SJSA1 (cell line): Measurements from ENCODE around the gene NOX3. TPM values are rescaled to one million over a fixed set of nuclear protein-coding genes. Genes with fewer than 3 reads are reported as not detected.
"Not testable (repeated sequence)": the region's sequence is repeated elsewhere in the genome, so short reads cannot be mapped to it uniquely, and the experiment has no call there.

Experiments
- DNase-seq, 2 experiments: peaks; one replicate each; pipeline ENCODE4 v3.0.0-alpha.2; 2015 to 2020; ENCODE audit warnings: low spot score in 2 of 2, low read depth in 1 of 2
- H3K27ac ChIP-seq: fragments of 250-450 bp; sonication (Bioruptor Pico); 2 replicates; pipeline ENCODE4 v1.5.1; 2020; ENCODE audit warnings: mild to moderate bottlenecking, moderate library complexity
- H3K27me3 ChIP-seq: fragments of 250-450 bp; sonication (Bioruptor Pico); replicated peaks from 2 replicates; pipeline ENCODE4 v1.5.1; 2020; ENCODE audit warnings: mild to moderate bottlenecking, moderate library complexity
- H3K36me3 ChIP-seq: fragments of 250-450 bp; sonication (Bioruptor Pico); 2 replicates; pipeline ENCODE4 v1.5.1; 2020; ENCODE audit warnings: mild to moderate bottlenecking
- H3K4me1 ChIP-seq: fragments of 250-450 bp; sonication (Bioruptor Pico); replicated peaks from 2 replicates; pipeline ENCODE4 v1.6.1; 2021; ENCODE audit warnings: mild to moderate bottlenecking
- H3K4me3 ChIP-seq: fragments of 250-450 bp; sonication (Bioruptor Pico); 2 replicates; pipeline ENCODE4 v1.5.1; 2020; ENCODE audit warnings: mild to moderate bottlenecking
- H3K9me3 ChIP-seq: fragments of 250-450 bp; sonication (Bioruptor Pico); replicated peaks from 2 replicates; pipeline ENCODE4 v1.5.1; 2020; ENCODE audit warnings: mild to moderate bottlenecking
- total RNA-seq: library from RNA; depleted of rRNA; stranded (reverse); fragments of >200 nt; shearing (Covaris generic); gene quantifications from 2 replicates; pipeline ENCODE4 v1.2.3, GENCODE V29; 2014; rRNA removed

Gene NOX3
- not detected in 2 replicates for total RNA-seq

- H3K27me3 ChIP-seq, result no peaks in the 10 kb centered on the region
- H3K4me3 ChIP-seq, result no peak within 1 kb of the TSS
- no peak within 1 kb of the TSS for H3K27ac ChIP-seq
- no peak for DNase-seq
- H3K4me1 ChIP-seq, result no peaks in the 10 kb centered on the region
- H3K36me3 ChIP-seq, result no peaks in the 10 kb centered on the region
- H3K9me3 ChIP-seq, result no peaks in the 10 kb centered on the region
Observed at GRCh38 chr6:155455766-155456165, at the start of gene NOX3. TSS of gene NOX3 (minus strand) at chr6:155455839. CDS start at chr6:155455800, 39 bp downstream.

GRCh38 chr6:155504848-155505607 lies 49.4 kb upstream of the NOX3 start:
- Histone ChIP-seq H3K27me3 (no peaks in the 10 kb centered on the region), H3K9me3 (no peaks in the 10 kb centered on the region), H3K27ac (no peak overlapping the region), H3K36me3 (no peaks in the 10 kb centered on the region), H3K4me1 (no peaks in the 10 kb centered on the region), H3K4me3 (no peak overlapping the region)
- DNase-seq, result no peak

DNA sequence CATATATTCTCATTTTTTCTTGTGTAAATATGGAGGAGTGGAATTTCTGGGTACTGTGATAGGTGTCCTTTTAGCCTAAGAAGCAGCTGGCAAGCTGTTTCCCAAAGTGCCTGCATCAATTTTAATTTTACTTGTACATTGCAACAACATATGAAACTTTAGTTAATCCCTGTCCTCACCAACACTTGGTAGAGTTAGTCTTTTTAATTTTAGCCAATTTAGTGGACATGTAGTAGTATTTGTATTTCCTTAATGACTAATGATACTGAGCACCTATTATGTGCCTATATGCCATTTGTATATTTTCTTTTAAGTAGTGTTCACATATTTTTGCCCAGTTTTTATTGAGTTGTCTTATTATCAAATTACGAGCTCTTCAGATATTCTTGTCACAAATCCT lies 46.8 kb upstream of the NOX3 start:
- Histone ChIP-seq H3K36me3 (no peaks in the 10 kb centered on the region), H3K27ac (no peak overlapping the region), H3K4me1 (no peaks in the 10 kb centered on the region), H3K27me3 (no peaks in the 10 kb centered on the region), H3K4me3 (no peak overlapping the region), H3K9me3 (no peaks in the 10 kb centered on the region)
- DNase-seq, result no peak

GRCh38 chr6:155499574-155499973 lies 43.9 kb upstream of the NOX3 start:
- Histone ChIP-seq H3K4me1 (peaks cover 9% of the 10 kb centered on the region), H3K9me3 (no peaks in the 10 kb centered on the region), H3K36me3 (no peaks in the 10 kb centered on the region), H3K27ac (no peak overlapping the region), H3K27me3 (no peaks in the 10 kb centered on the region), H3K4me3 (no peak overlapping the region)
- no peak for DNase-seq

DNA sequence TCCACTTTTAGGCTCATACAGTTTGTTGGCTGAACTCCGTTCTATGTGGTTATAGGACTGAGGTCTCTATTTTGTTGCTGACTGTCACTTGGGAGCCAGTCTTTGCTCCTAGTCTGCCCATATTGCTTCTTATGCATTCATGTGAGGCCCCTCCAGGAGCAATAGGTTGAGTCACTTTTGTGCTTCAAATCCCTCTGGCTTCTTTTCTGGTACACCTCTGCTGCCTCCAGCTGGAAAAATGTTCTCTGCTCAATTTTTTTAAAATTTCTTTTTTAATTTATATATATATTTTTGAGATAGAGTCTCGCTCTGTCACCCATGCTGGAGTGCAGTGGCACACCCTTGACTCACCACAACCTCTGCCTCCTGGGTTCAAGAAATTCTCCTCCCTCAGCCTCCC lies 42.7 kb upstream of the NOX3 start:
- Histone ChIP-seq H3K36me3 (no peaks in the 10 kb centered on the region), H3K9me3 (no peaks in the 10 kb centered on the region), H3K27me3 (no peaks in the 10 kb centered on the region), H3K4me1 (peaks cover 20% of the 10 kb centered on the region), H3K4me3 (no peak overlapping the region), H3K27ac (no peak overlapping the region)
- DNase-seq, result no peak

GRCh38 chr6:155497273-155497672 lies 41.6 kb upstream of the NOX3 start:
- no peak overlapping the region for H3K27ac ChIP-seq
- no peaks in the 10 kb centered on the region for H3K27me3 ChIP-seq
- DNase-seq, result no peak
- H3K36me3 ChIP-seq, result no peaks in the 10 kb centered on the region
- H3K4me3 ChIP-seq, result no peak overlapping the region
- H3K9me3 ChIP-seq, result peaks cover 5% of the 10 kb centered on the region; the same call in 1 of the 2 replicates
- H3K4me1 ChIP-seq, result peaks cover 31% of the 10 kb centered on the region

- Histone ChIP-seq H3K4me3 (no peak overlapping the region), H3K27ac (peak overlapping the region; percentile 80), H3K27me3 (no peaks in the 10 kb centered on the region), H3K36me3 (no peaks in the 10 kb centered on the region), H3K9me3 (peaks cover 9% of the 10 kb centered on the region), H3K4me1 (peaks cover 33% of the 10 kb centered on the region)
- DNase-seq, result peak; percentile 57 to 60
Observed at GRCh38 chr6:155495011-155495768, 39.6 kb upstream of the NOX3 start.

GRCh38 chr6:155493694-155494143 lies 38.1 kb upstream of the NOX3 start:
- no peaks in the 10 kb centered on the region for H3K36me3 ChIP-seq
- peaks cover 33% of the 10 kb centered on the region for H3K4me1 ChIP-seq
- H3K27me3 ChIP-seq, result no peaks in the 10 kb centered on the region
- peak overlapping the region; percentile 80 for H3K27ac ChIP-seq
- peaks cover 9% of the 10 kb centered on the region for H3K9me3 ChIP-seq
- H3K4me3 ChIP-seq, result no peak overlapping the region
- DNase-seq, result peak; percentile 91 to 92

DNA sequence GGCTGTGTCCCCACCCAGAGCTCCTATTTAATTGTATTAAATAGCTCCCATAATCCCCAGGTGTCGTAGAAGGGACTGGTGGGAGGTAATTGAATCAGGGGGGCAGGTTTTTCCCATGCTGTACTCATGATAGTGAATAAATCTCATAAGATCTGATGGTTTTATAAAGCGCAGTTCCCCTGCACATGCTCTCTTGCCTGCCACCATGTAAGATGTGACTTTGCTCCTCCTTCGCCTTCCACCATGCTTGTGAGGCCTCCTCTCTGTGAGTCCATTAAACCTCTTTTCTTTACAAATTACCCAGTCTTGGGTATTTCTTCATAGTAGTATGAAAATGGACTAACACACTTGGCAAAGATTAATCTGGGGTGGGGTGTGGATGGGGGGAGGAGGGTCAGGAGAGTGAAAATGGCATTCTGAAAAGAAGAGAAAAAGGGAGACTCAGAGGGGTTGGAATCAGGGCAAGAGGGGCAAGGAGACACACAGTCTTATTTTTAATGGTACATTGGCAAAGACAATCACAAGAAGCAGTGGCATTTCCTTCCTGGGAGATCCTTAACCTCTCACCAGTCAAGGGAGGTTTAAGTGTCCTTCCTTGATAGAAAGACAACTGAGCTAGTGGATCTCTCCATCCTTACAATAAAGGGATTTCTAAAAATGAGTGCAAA lies 37.5 kb upstream of the NOX3 start:
- H3K27ac ChIP-seq, result peak overlapping the region; percentile 80
- peaks cover 33% of the 10 kb centered on the region for H3K4me1 ChIP-seq
- DNase-seq, result no peak
- no peaks in the 10 kb centered on the region for H3K36me3 ChIP-seq
- H3K4me3 ChIP-seq, result no peak overlapping the region
- no peaks in the 10 kb centered on the region for H3K27me3 ChIP-seq
- H3K9me3 ChIP-seq, result peaks cover 9% of the 10 kb centered on the region

DNA sequence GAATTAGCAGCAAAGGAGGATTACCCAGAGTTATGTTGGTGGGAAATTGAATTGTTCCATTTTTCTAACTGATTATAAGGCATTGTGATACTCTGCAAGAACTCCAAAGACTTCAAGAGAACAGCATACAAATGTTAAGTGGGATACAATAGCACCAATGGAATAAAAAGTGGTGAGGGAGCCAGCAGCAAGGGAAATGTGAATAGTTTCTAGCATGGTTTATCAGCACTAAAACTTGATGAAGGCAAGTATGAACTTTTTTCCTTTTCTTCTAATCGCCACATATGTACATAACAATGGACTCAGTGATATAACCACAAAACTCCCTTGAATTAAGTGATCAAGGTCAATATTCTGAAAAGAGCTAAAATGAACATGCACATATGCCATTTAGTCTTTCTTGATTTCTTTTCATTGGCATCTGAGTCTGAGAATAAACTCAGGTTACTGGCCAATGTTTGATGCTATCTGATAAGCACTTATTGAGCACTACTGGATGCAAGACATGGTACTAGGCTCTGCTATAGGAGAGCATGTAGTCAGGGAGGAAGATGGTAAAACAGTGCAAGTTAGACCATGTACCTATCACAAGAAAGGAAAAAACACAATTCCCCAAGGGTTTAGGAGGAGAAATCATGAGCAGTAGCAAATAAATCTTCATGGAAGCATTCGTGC lies 36.6 kb upstream of the NOX3 start:
- Histone ChIP-seq H3K27me3 (no peaks in the 10 kb centered on the region), H3K36me3 (no peaks in the 10 kb centered on the region), H3K27ac (peak overlapping the region; percentile 80), H3K4me3 (no peak overlapping the region), H3K9me3 (peaks cover 9% of the 10 kb centered on the region), H3K4me1 (peaks cover 33% of the 10 kb centered on the region)
- DNase-seq, result no peak

DNA sequence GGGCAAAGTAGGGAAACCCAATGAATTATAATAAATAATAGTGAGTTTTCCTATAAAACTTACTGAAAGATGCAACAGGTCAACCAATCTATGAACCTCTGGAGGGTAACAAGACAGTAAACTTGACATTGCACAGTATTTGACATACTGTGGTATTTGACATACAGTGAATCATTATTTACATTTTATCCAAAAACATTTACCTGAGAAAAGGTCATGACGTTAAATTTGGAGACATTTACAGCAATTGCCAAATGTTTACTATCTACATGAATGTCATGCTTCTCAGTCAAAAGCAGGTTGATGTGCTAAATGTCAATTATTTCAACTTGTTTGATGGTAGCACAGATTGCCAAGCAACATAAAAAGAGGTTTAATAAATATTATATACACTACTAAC lies 35.8 kb upstream of the NOX3 start:
- no peak for DNase-seq
- Histone ChIP-seq H3K4me3 (no peak overlapping the region), H3K36me3 (no peaks in the 10 kb centered on the region), H3K27me3 (no peaks in the 10 kb centered on the region), H3K27ac (no peak overlapping the region), H3K9me3 (peaks cover 9% of the 10 kb centered on the region), H3K4me1 (peaks cover 33% of the 10 kb centered on the region)

GRCh38 chr6:155488197-155488596 lies 32.6 kb upstream of the NOX3 start:
- H3K4me1 ChIP-seq, result peaks cover 12% of the 10 kb centered on the region
- not testable (repeated sequence) for H3K27me3 ChIP-seq, H3K9me3 ChIP-seq, H3K27ac ChIP-seq, H3K36me3 ChIP-seq, H3K4me3 ChIP-seq, DNase-seq

GRCh38 chr6:155487371-155488130 lies 31.9 kb upstream of the NOX3 start:
- DNase-seq, result no peak
- H3K27me3 ChIP-seq, result no peaks in the 10 kb centered on the region
- no peak overlapping the region for H3K4me3 ChIP-seq
- peaks cover 6% of the 10 kb centered on the region for H3K9me3 ChIP-seq
- H3K27ac ChIP-seq, result no peak overlapping the region
- H3K36me3 ChIP-seq, result no peaks in the 10 kb centered on the region
- H3K4me1 ChIP-seq, result peaks cover 5% of the 10 kb centered on the region
